Measurements from ENCODE around the gene DAPP1. TPM values are rescaled to one million over a fixed set of nuclear protein-coding genes. Genes with fewer than 3 reads are reported as not detected.
A peak's percentile ranks its signal among the peaks of the same experiment; 100 is the strongest.

DAPP1 gene
- total RNA-seq, 1 experiment from 2014 or later, result 17.6 TPM

- H3K36me3 Mint-ChIP-seq (ENCODE audit: insufficient read depth, unreplicated experiment), result peaks cover 23% of the 10 kb centered on the region
- TF ChIP-seq CTCF (IDR thresholded peaks at IDR 0.05; ENCODE audit: unreplicated experiment), result no peak
- ChIA-PET CTCF (interaction anchor here (0.6 to 1.5 kb wide), 4 partner anchors 54 to 844 kb away, joined by 3 to 10 read pairs (median 4); no protein-coding TSS in a partner anchor), POLR2A (interaction anchor here (0.7 to 3.5 kb wide), 19 partner anchors 7 to 965 kb away, joined by 3 to 62 read pairs (median 4); partner anchors contain the start of genes DAPP1, DNAJB14, EIF4E and H2AZ1)
- H3K27me3 Mint-ChIP-seq (ENCODE audit: insufficient read depth, unreplicated experiment), result no peaks in the 10 kb centered on the region
- H3K9me3 Mint-ChIP-seq (ENCODE audit: unreplicated experiment), result no peaks in the 10 kb centered on the region
- H3K4me3 Mint-ChIP-seq (ENCODE audit: unreplicated experiment), result peak overlapping the region; percentile 96
- H3K4me1 Mint-ChIP-seq (ENCODE audit: insufficient read depth, unreplicated experiment), result peaks cover 27% of the 10 kb centered on the region
- intact Hi-C loops (cut with micrococcal nuclease), result no loop called here
- H3K27ac Mint-ChIP-seq (ENCODE audit: low read depth, unreplicated experiment), result peak overlapping the region; percentile 98
- no peak for DNase-seq (ENCODE audit: unreplicated experiment)
- BruUV-seq (replicated peaks), result no TSS peak
Measured at GRCh38 chr4:99893839-99894160, 77.2 kb downstream of the DAPP1 start.

GRCh38 chr4:99894161-99894997, 77.8 kb downstream of the DAPP1 start, which contains the start of gene LAMTOR3:
Gene LAMTOR3 (minus strand): TSS chr4:99894427. CDS start chr4:99893963, 464 bp downstream.
- POLR2A ChIA-PET, result interaction anchor here (0.7 to 3.5 kb wide), 26 partner anchors 8 to 966 kb away, joined by 3 to 62 read pairs (median 4); partner anchors contain the start of genes DAPP1, DNAJB14, EIF4E and H2AZ1
- BruUV-seq (replicated peaks), result TSS peak; percentile 52

GRCh38 chr4:99894998-99895397, 78.4 kb downstream of the DAPP1 start:
- intact Hi-C loops (cut with micrococcal nuclease), result no loop called here
- peaks cover 27% of the 10 kb centered on the region for H3K4me1 Mint-ChIP-seq (ENCODE audit: insufficient read depth, unreplicated experiment)
- DNase-seq (ENCODE audit: unreplicated experiment), result no peak
- H3K36me3 Mint-ChIP-seq (ENCODE audit: insufficient read depth, unreplicated experiment), result peaks cover 23% of the 10 kb centered on the region
- TF ChIP-seq CTCF (IDR thresholded peaks at IDR 0.05; ENCODE audit: unreplicated experiment), result no peak
- BruUV-seq (replicated peaks), result no TSS peak
- ChIA-PET POLR2A (interaction anchor here (0.7 to 3.5 kb wide), 20 partner anchors 8 to 966 kb away, joined by 3 to 62 read pairs (median 4); partner anchors contain the start of genes DAPP1, DNAJB14, EIF4E and H2AZ1), CTCF (interaction anchor here (0.6 to 1.5 kb wide), 2 partner anchors 53 to 82 kb away, joined by 3 to 10 read pairs; no protein-coding TSS in a partner anchor)
- H3K4me3 Mint-ChIP-seq (ENCODE audit: unreplicated experiment), result peak overlapping the region; percentile 96
- H3K27ac Mint-ChIP-seq (ENCODE audit: low read depth, unreplicated experiment), result peak overlapping the region; percentile 98
- no peaks in the 10 kb centered on the region for H3K27me3 Mint-ChIP-seq (ENCODE audit: insufficient read depth, unreplicated experiment)
- H3K9me3 Mint-ChIP-seq (ENCODE audit: unreplicated experiment), result no peaks in the 10 kb centered on the region

More at GRCh38 chr4:99894161-99894997, 77.8 kb downstream of the DAPP1 start, which contains the start of gene LAMTOR3:
- no peak for TF ChIP-seq CTCF (IDR thresholded peaks at IDR 0.05; ENCODE audit: unreplicated experiment)
- H3K4me3 Mint-ChIP-seq (ENCODE audit: unreplicated experiment), result peak within 1 kb of the TSS; percentile 96
- H3K36me3 Mint-ChIP-seq (ENCODE audit: insufficient read depth, unreplicated experiment), result peaks cover 23% of the 10 kb centered on the region
- no peaks in the 10 kb centered on the region for H3K27me3 Mint-ChIP-seq (ENCODE audit: insufficient read depth, unreplicated experiment)
- intact Hi-C loops (cut with micrococcal nuclease), result no loop called here
- DNase-seq (ENCODE audit: unreplicated experiment), result peak; percentile 92
- peaks cover 27% of the 10 kb centered on the region for H3K4me1 Mint-ChIP-seq (ENCODE audit: insufficient read depth, unreplicated experiment)
- H3K27ac Mint-ChIP-seq (ENCODE audit: low read depth, unreplicated experiment), result peak within 1 kb of the TSS; percentile 98
- no peaks in the 10 kb centered on the region for H3K9me3 Mint-ChIP-seq (ENCODE audit: unreplicated experiment)
- CTCF ChIA-PET, result interaction anchor here (0.6 to 1.5 kb wide), 5 partner anchors 53 to 843 kb away, joined by 3 to 10 read pairs (median 4); no protein-coding TSS in a partner anchor

- DNase-seq (ENCODE audit: unreplicated experiment), result no peak
- no peaks in the 10 kb centered on the region for H3K27me3 Mint-ChIP-seq (ENCODE audit: insufficient read depth, unreplicated experiment)
- H3K9me3 Mint-ChIP-seq (ENCODE audit: unreplicated experiment), result no peaks in the 10 kb centered on the region
- BruUV-seq (replicated peaks), result no TSS peak
- ChIA-PET POLR2A (no interaction called here), CTCF (interaction anchor here (0.6 kb wide), 1 partner anchor 13 kb away, joined by 3 read pairs; no protein-coding TSS in a partner anchor)
- H3K4me1 Mint-ChIP-seq (ENCODE audit: insufficient read depth, unreplicated experiment), result no peaks in the 10 kb centered on the region
- intact Hi-C loops (cut with micrococcal nuclease), result no loop called here
- no peak overlapping the region for H3K4me3 Mint-ChIP-seq (ENCODE audit: unreplicated experiment)
- H3K27ac Mint-ChIP-seq (ENCODE audit: low read depth, unreplicated experiment), result no peak overlapping the region
- no peak for TF ChIP-seq CTCF (IDR thresholded peaks at IDR 0.05; ENCODE audit: unreplicated experiment)
- H3K36me3 Mint-ChIP-seq (ENCODE audit: insufficient read depth, unreplicated experiment), result peaks cover 50% of the 10 kb centered on the region
Measured at GRCh38 chr4:99915449-99915848, 98.8 kb downstream of the DAPP1 start.
